ENCODE results near the gene SMYD1.

Gene SMYD1

GRCh38 chr2:88110830-88111229, 43.2 kb downstream of the SMYD1 start (continued):
- TF ChIP-seq POU6F1 (CRISPR knock-in tag; IDR thresholded peaks at IDR 0.05; ENCODE audit: borderline replicate concordance, low read depth), result no peak
- TF ChIP-seq TOX (CRISPR knock-in tag; IDR thresholded peaks at IDR 0.05; ENCODE audit: borderline replicate concordance), result no peak
- no peak for TF ChIP-seq PPARA (CRISPR knock-in tag; IDR thresholded peaks at IDR 0.05; ENCODE audit: borderline replicate concordance)
- TF ChIP-seq ISL1 (CRISPR knock-in tag; IDR thresholded peaks at IDR 0.05), result no peak
- TF ChIP-seq ZC3H10 (CRISPR knock-in tag; IDR thresholded peaks at IDR 0.05), result no peak

- no peak for TF ChIP-seq ARNTL (CRISPR knock-in tag; IDR thresholded peaks at IDR 0.05; ENCODE audit: borderline replicate concordance, low read depth)
- no peak for TF ChIP-seq ZFP3 (CRISPR knock-in tag; IDR thresholded peaks at IDR 0.05)
- TF ChIP-seq PATZ1 (CRISPR knock-in tag; IDR thresholded peaks at IDR 0.05; ENCODE audit: borderline replicate concordance), result no peak
- no peak for TF ChIP-seq RARB (CRISPR knock-in tag; IDR thresholded peaks at IDR 0.05)
- TF ChIP-seq GLIS3 (CRISPR knock-in tag; IDR thresholded peaks at IDR 0.05), result no peak
- no peak for TF ChIP-seq TSHZ2 (CRISPR knock-in tag; IDR thresholded peaks at IDR 0.05)
- TF ChIP-seq ZNF565 (CRISPR knock-in tag; conservative IDR thresholded peaks at IDR 0.05; ENCODE audit: low read depth), result no peak
- no peak for TF ChIP-seq TOX (CRISPR knock-in tag; IDR thresholded peaks at IDR 0.05; ENCODE audit: borderline replicate concordance)
- ATAC-seq, result no peak
Measured at GRCh38 chr2:88113069-88113468, 45.4 kb downstream of the SMYD1 start.

GRCh38 chr2:88114889-88115288, 47.3 kb downstream of the SMYD1 start:
- TF ChIP-seq CREB5 (CRISPR knock-in tag; IDR thresholded peaks at IDR 0.05; ENCODE audit: low read depth) (no peak), ZFP3 (CRISPR knock-in tag; IDR thresholded peaks at IDR 0.05) (no peak), ZNF565 (CRISPR knock-in tag; conservative IDR thresholded peaks at IDR 0.05; ENCODE audit: low read depth) (no peak), ZFP30 (CRISPR knock-in tag; IDR thresholded peaks at IDR 0.05) (no peak), TOX (CRISPR knock-in tag; IDR thresholded peaks at IDR 0.05; ENCODE audit: borderline replicate concordance) (no peak), ZNF70 (CRISPR knock-in tag; IDR thresholded peaks at IDR 0.05) (no peak), POU6F1 (CRISPR knock-in tag; IDR thresholded peaks at IDR 0.05; ENCODE audit: borderline replicate concordance, low read depth) (no peak), ARNTL (CRISPR knock-in tag; IDR thresholded peaks at IDR 0.05; ENCODE audit: borderline replicate concordance, low read depth) (no peak), SNAI2 (CRISPR knock-in tag; IDR thresholded peaks at IDR 0.05) (no peak), PPARA (CRISPR knock-in tag; IDR thresholded peaks at IDR 0.05; ENCODE audit: borderline replicate concordance) (no peak), TCF4 (CRISPR knock-in tag; IDR thresholded peaks at IDR 0.05; ENCODE audit: borderline replicate concordance) (no peak), OSR1 (CRISPR knock-in tag; IDR thresholded peaks at IDR 0.05) (no peak), ESRRG (CRISPR knock-in tag; IDR thresholded peaks at IDR 0.05) (no peak), CSRNP3 (CRISPR knock-in tag; IDR thresholded peaks at IDR 0.05) (no peak), PATZ1 (CRISPR knock-in tag; IDR thresholded peaks at IDR 0.05; ENCODE audit: borderline replicate concordance) (no peak), RARB (CRISPR knock-in tag; IDR thresholded peaks at IDR 0.05) (no peak)
- ATAC-seq, result no peak

All from SK-N-SH treated with all-trans-retinoic acid at 6 μM for 48 hours (cell line).